SK-N-SH (cell line): ENCODE data around the gene SNU13. TPM values are rescaled to one million over a fixed set of nuclear protein-coding genes. Genes with fewer than 3 reads are reported as not detected.

ENCODE experiments used
- CTCF ChIA-PET: fragments of 300-600, 350-600 bp; formaldehyde crosslinking; extraction: SDS; loops from one replicate; lab custom pipeline; 2021; lab: Yijun Ruan, JAX
- POLR2A ChIA-PET: fragments of 350-600 bp; sonication (Branson Sonifier 250); formaldehyde crosslinking; extraction: SDS; loops from one replicate; lab custom pipeline; 2020; ENCODE audit warnings: antibody characterized with exemption, inconsistent platforms; lab: Yijun Ruan, JAX
- DNase-seq: peaks from one replicate; pipeline ENCODE4 v3.0.0; 2012
- H2AFZ ChIP-seq: fragments of 200-600 bp; sonication (generic); 2 replicates; pipeline ENCODE4 v1.8.1; 2016; ENCODE audit warnings: antibody characterized with exemption, mild to moderate bottlenecking, low read depth
- H3F3A ChIP-seq: fragments of 200-600 bp; sonication (generic); replicated peaks from 2 replicates; pipeline ENCODE3; 2016; ENCODE audit warnings: antibody characterized with exemption, mild to moderate bottlenecking; ENCODE audit not compliant: insufficient read depth
- H3K27ac ChIP-seq, 2 experiments: fragments of 200-500 bp in 1 of 2; fragments of 200-600 bp in 1 of 2; sonication (Bioruptor generic) in 1 of 2; sonication (generic), shearing (Covaris generic) in 1 of 2; 2 replicates each; pipeline versions ENCODE4 v1.5.1 to v1.6.1; 2014 to 2016; ENCODE audit warnings: low read depth in 2 of 2, inconsistent platforms in 1 of 2, low read length in 1 of 2, mild to moderate bottlenecking in 1 of 2, mixed read lengths in 1 of 2
- H3K27me3 ChIP-seq: fragments of 200-600 bp; sonication (generic), shearing (Covaris generic); 2 replicates; pipeline ENCODE4 v1.6.1; 2016; ENCODE audit warnings: mixed run types; ENCODE audit not compliant: insufficient read depth
- H3K36me3 ChIP-seq, 2 experiments: fragments of 200-500 bp in 1 of 2; fragments of 200-600 bp in 1 of 2; sonication (Bioruptor generic) in 1 of 2; sonication (generic) in 1 of 2; replicated peaks in 1 of 2; 2 replicates each; pipeline versions ENCODE3 to v1.5.1; 2014 to 2016; ENCODE audit warnings: low read length in 1 of 2, mild to moderate bottlenecking in 1 of 2; ENCODE audit not compliant: insufficient read depth in 2 of 2, control insufficient read depth in 1 of 2
- H3K4me1 ChIP-seq, 2 experiments: fragments of 200-500 bp in 1 of 2; fragments of 200-600 bp in 1 of 2; sonication (Bioruptor generic) in 1 of 2; sonication (generic), shearing (Covaris generic) in 1 of 2; 2 replicates each; pipeline versions ENCODE4 v1.5.1 to v1.6.1; 2014 to 2016; ENCODE audit warnings: low read depth in 1 of 2, low read length in 1 of 2, mixed run types in 1 of 2; ENCODE audit not compliant: insufficient read depth in 2 of 2, control insufficient read depth in 1 of 2
- H3K4me2 ChIP-seq: fragments of 200-600 bp; sonication (generic), shearing (Covaris generic); 2 replicates; pipeline ENCODE4 v1.6.1; 2017; ENCODE audit warnings: mixed run types
- H3K4me3 ChIP-seq, 2 experiments: fragments of 200-500 bp in 1 of 2; fragments of 200-600 bp in 1 of 2; sonication (Bioruptor generic) in 1 of 2; sonication (generic), shearing (Covaris generic) in 1 of 2; 2 replicates each; pipeline versions ENCODE4 v1.5.1 to v1.8.1; 2014 to 2016; ENCODE audit warnings: low read depth in 2 of 2, inconsistent platforms in 1 of 2, low read length in 1 of 2, mild to moderate bottlenecking in 1 of 2, mixed read lengths in 1 of 2, moderate library complexity in 1 of 2
- H3K79me2 ChIP-seq: fragments of 200-600 bp; sonication (generic); 2 replicates; pipeline ENCODE4 v1.8.1; 2017; ENCODE audit warnings: mild to moderate bottlenecking; ENCODE audit not compliant: insufficient read depth
- H3K9ac ChIP-seq: fragments of 200-600 bp; sonication (generic); 2 replicates; pipeline ENCODE4 v1.6.1; 2017; ENCODE audit warnings: mixed run types
- H3K9me2 ChIP-seq: fragments of 200-600 bp; sonication (generic); 2 replicates; pipeline ENCODE4 v1.6.1; 2017; ENCODE audit warnings: mixed run types
- H3K9me3 ChIP-seq: fragments of 200-600 bp; sonication (generic); 2 replicates; pipeline ENCODE4 v1.6.1; 2017; ENCODE audit warnings: mixed run types, mild to moderate bottlenecking, moderate library complexity
- H4K20me1 ChIP-seq: fragments of 200-600 bp; sonication (generic); 2 replicates; pipeline ENCODE4 v1.6.1; 2017; ENCODE audit warnings: mild to moderate bottlenecking, mixed run types; ENCODE audit not compliant: insufficient read depth
- CTCF ChIP-seq: fragments of 200-600 bp; sonication (generic); IDR thresholded peaks from 2 replicates; pipeline ENCODE4 v1.6.1; 2017; ENCODE audit warnings: antibody characterized with exemption, mild to moderate bottlenecking, moderate library complexity
- ELF1 ChIP-seq: IDR thresholded peaks from 2 replicates; pipeline ENCODE4 v1.4.0; 2012
- EP300 ChIP-seq, 2 experiments: IDR thresholded peaks; 2 replicates each; pipeline versions ENCODE4 v1.4.0 to v1.6.1; 2012; ENCODE audit warnings: borderline replicate concordance in 1 of 2, low read depth in 1 of 2, low read length in 1 of 2
- GATA2 ChIP-seq: sonication (generic); formaldehyde crosslinking; IDR thresholded peaks from 2 replicates; pipeline ENCODE4 v1.5.0; 2020; ENCODE audit warnings: mild to moderate bottlenecking, missing genetic modification reagents
- MEF2A ChIP-seq: IDR thresholded peaks from 2 replicates; pipeline ENCODE4 v1.4.0; 2012; ENCODE audit warnings: low read depth, borderline replicate concordance
- MXI1 ChIP-seq: IDR thresholded peaks from 2 replicates; pipeline ENCODE4 v1.6.1; 2012; ENCODE audit warnings: mild to moderate bottlenecking, low read depth, low read length, improper control_type of control experiment
- PBX3 ChIP-seq: IDR thresholded peaks from 2 replicates; pipeline ENCODE4; 2012
- RAD21 ChIP-seq: IDR thresholded peaks from 2 replicates; pipeline ENCODE4 v1.6.1; 2012; ENCODE audit warnings: mild to moderate bottlenecking, low read length
- SMC3 ChIP-seq: IDR thresholded peaks from 2 replicates; pipeline ENCODE4 v1.6.1; 2012; ENCODE audit warnings: low read depth, low read length, improper control_type of control experiment
- TAF1 ChIP-seq: IDR thresholded peaks from 2 replicates; pipeline ENCODE4 v1.6.1; 2012; ENCODE audit warnings: low read depth, mild to moderate bottlenecking, low read length, moderate library complexity, borderline replicate concordance
- TEAD4 ChIP-seq: IDR thresholded peaks from 2 replicates; pipeline ENCODE4 v1.4.0; 2012; ENCODE audit warnings: mild to moderate bottlenecking, borderline replicate concordance; ENCODE audit not compliant: insufficient read depth
- WGBS: methylation state at CpG from one replicate; pipeline ENCODE4 v1.1.6; 2017; ENCODE audit warnings: low lambda C conversion rate; 5-methylcytosine and 5-hydroxymethylcytosine counted together
- polyA plus RNA-seq, 3 experiments: library from polyadenylated mRNA; depleted of rRNA; stranded (reverse); fragments of >200 nt; gene quantifications; 2 replicates each; pipeline ENCODE4 v1.2.3, GENCODE V29; 2012

Gene SNU13
- polyA plus RNA-seq, 1 of the 3 experiments (the other 2 are of a cell fraction) = 282 TPM

GRCh38 chr22:41699264-41700107 is 10.8 kb upstream of the SNU13 start, which contains the start of gene MEI1:
Gene MEI1, plus strand, starts transcription at chr22:41699503. Its CDS starts 36 bp downstream, at chr22:41699539.
- H2AFZ ChIP-seq = no peak within 1 kb of the TSS
- no peak within 1 kb of the TSS for H3K9ac ChIP-seq
- ChIA-PET POLR2A (no interaction called here), CTCF (interaction anchor here (2.9 to 4.0 kb wide), 3 partner anchors 100 to 247 kb away, joined by 17 to 46 read pairs (median 18); partner anchors contain the start of genes CCDC134 and CENPM)
- no peaks in the 10 kb centered on the region for H3K27me3 ChIP-seq
- no peak within 1 kb of the TSS for H3K4me3 ChIP-seq
- no peaks in the 10 kb centered on the region for H3K9me3 ChIP-seq
- no peaks in the 10 kb centered on the region for H3K36me3 ChIP-seq
- H3K9me2 ChIP-seq = no peaks in the 10 kb centered on the region
- no peak for TF ChIP-seq TEAD4
- no peak for TF ChIP-seq ELF1
- no peak for TF ChIP-seq MEF2A
- TF ChIP-seq EP300 (IDR thresholded peaks at IDR 0.05; ENCODE audit: borderline replicate concordance in 1 of 2, low read depth in 1 of 2, low read length in 1 of 2) = no peak
- no peak for TF ChIP-seq GATA2 (CRISPR knock-in tag)
- WGBS = 88% methylated on average over 32 of the region's 69 CpGs
- H3K4me2 ChIP-seq = no peak within 1 kb of the TSS
- DNase-seq = no peak
- H3K27ac ChIP-seq = no peak within 1 kb of the TSS
- H3K79me2 ChIP-seq = no peaks in the 10 kb centered on the region
- peaks cover 0 to 4% of the 10 kb centered on the region in 2 experiments; a peak in 1 of 4 replicates for H3K4me1 ChIP-seq
- H3F3A ChIP-seq = no peaks in the 10 kb centered on the region
- no peaks in the 10 kb centered on the region for H4K20me1 ChIP-seq

- Histone ChIP-seq H3K9me2 (no peaks in the 10 kb centered on the region), H3K4me1 (peaks cover 0 to 4% of the 10 kb centered on the region in 2 experiments; a peak in 1 of 4 replicates), H3K4me2 (peak overlapping the region; percentile 28; the same call in 1 of the 2 replicates), H3K36me3 (peaks cover 0 to 5% of the 10 kb centered on the region in 2 experiments), H3K27ac (no peak overlapping the region; a peak in 2 of 4 replicates), H3K27me3 (no peaks in the 10 kb centered on the region), H3K9me3 (no peaks in the 10 kb centered on the region), H3K4me3 (peak overlapping the region in 1 of 2 experiments; percentile 43; a peak in 1 of 4 replicates), H4K20me1 (no peaks in the 10 kb centered on the region), H3K79me2 (no peaks in the 10 kb centered on the region), H2AFZ (peak overlapping the region; percentile 68), H3K9ac (no peak overlapping the region), H3F3A (no peaks in the 10 kb centered on the region)
- TF ChIP-seq SMC3 = peak; percentile 60
- peak; percentile 29; the same call in 1 of the 2 replicates for TF ChIP-seq MXI1
- TF ChIP-seq EP300 (IDR thresholded peaks at IDR 0.05; ENCODE audit: borderline replicate concordance in 1 of 2, low read depth in 1 of 2, low read length in 1 of 2) = no peak
- TF ChIP-seq RAD21 = peak; percentile 77
- TF ChIP-seq CTCF = peak; percentile 83
- no peak for TF ChIP-seq TAF1
- TF ChIP-seq ELF1 = peak; percentile 52
- TF ChIP-seq PBX3 = peak; percentile 56
- ChIA-PET CTCF (interaction anchor here (0.6 to 4.0 kb wide), 50 partner anchors 8 to 255 kb away, joined by 3 to 46 read pairs (median 4); partner anchors contain the start of genes CCDC134, CENPM, SMIM45 and SNU13), POLR2A (interaction anchor here (1.0 to 1.4 kb wide), 4 partner anchors 17 to 254 kb away, joined by 3 to 6 read pairs (median 4); partner anchors contain the start of genes CCDC134 and SMIM45)
- peak; percentile 85 for DNase-seq
- WGBS = 7% methylated on average over 3 of the region's 12 CpGs
Observed at GRCh38 chr22:41697126-41697775, 8.6 kb upstream of the SNU13 start.
